GM10248 (cell line): Measurements from ENCODE around the gene DIP2C.

Experiments
- CTCF ChIA-PET: fragments of 300-600 bp; sonication (Branson Sonifier 250); formaldehyde crosslinking; extraction: SDS; loops from one replicate; lab custom pipeline; 2021; ENCODE audit warnings: antibody characterized with exemption; lab: Yijun Ruan, JAX
- POLR2A ChIA-PET: fragments of 350-650 bp; sonication (Branson Sonifier 250); formaldehyde crosslinking; extraction: SDS; loops from one replicate; lab custom pipeline; 2020; ENCODE audit warnings: antibody characterized with exemption; lab: Yijun Ruan, JAX
- DNase-seq: peaks from one replicate; pipeline ENCODE4 v3.0.0; 2012; ENCODE audit errors: extremely low spot score
- TF ChIP-seq, protein P1 (sequence below): IDR thresholded peaks from 2 replicates; pipeline ENCODE4 v1.5.1; 2012; ENCODE audit warnings: mild to moderate bottlenecking, low read depth; ENCODE audit errors: extremely low read depth, missing control alignments, control extremely low read depth

The DIP2C gene

DNA sequence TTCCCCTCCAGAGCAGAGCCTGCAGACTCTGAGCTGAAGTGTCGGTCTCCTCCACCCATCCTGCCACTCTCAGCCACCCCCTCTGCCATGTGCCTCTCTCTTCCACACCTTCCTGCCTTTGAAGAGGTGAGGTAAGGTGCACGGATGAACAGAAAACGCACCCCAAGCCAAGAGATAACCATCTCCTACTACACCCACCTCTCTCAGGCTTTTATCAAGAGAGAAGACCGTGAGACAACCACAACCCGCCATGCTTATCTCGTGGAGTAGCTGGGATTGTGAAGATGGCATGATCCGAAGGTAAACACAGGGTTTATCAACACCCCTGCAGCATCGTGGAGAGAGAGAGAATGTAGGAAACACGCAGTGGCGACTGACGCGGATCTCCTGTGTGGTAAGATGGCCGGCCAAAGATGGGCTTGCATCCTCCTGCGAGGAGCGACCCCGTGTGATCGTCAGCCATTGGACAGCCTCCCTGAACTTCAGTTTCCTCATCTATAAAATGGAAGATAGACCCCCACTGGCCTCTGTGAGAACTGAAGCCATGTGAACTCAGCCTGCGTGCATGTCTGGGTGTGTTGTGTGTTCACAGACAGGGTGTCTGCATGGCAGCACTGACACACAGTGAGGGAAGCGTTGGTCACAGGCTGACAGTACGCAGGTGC lies 219.0 kb downstream of the DIP2C start:
- TF ChIP-seq, protein P1, sequence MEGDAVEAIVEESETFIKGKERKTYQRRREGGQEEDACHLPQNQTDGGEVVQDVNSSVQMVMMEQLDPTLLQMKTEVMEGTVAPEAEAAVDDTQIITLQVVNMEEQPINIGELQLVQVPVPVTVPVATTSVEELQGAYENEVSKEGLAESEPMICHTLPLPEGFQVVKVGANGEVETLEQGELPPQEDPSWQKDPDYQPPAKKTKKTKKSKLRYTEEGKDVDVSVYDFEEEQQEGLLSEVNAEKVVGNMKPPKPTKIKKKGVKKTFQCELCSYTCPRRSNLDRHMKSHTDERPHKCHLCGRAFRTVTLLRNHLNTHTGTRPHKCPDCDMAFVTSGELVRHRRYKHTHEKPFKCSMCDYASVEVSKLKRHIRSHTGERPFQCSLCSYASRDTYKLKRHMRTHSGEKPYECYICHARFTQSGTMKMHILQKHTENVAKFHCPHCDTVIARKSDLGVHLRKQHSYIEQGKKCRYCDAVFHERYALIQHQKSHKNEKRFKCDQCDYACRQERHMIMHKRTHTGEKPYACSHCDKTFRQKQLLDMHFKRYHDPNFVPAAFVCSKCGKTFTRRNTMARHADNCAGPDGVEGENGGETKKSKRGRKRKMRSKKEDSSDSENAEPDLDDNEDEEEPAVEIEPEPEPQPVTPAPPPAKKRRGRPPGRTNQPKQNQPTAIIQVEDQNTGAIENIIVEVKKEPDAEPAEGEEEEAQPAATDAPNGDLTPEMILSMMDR: no peak
- CTCF ChIA-PET: no interaction called here
- DNase-seq: no peak
- POLR2A ChIA-PET: no interaction called here

- ChIA-PET POLR2A (no interaction called here), CTCF (no interaction called here)
- DNase-seq: no peak
These were observed 219.5 kb downstream of the DIP2C start for GRCh38 chr10:469947-470338.

GRCh38 chr10:459743-460142 lies 229.7 kb downstream of the DIP2C start:
- TF ChIP-seq, protein P1: no peak
- CTCF ChIA-PET: interaction anchor here (1.3 kb wide), 1 partner anchor 9 kb away, joined by 3 read pairs; no protein-coding TSS in a partner anchor
- DNase-seq: no peak
- POLR2A ChIA-PET: no interaction called here

More at GRCh38 chr10:469947-470338, 219.5 kb downstream of the DIP2C start:
- TF ChIP-seq, protein P1: no peak

DNA sequence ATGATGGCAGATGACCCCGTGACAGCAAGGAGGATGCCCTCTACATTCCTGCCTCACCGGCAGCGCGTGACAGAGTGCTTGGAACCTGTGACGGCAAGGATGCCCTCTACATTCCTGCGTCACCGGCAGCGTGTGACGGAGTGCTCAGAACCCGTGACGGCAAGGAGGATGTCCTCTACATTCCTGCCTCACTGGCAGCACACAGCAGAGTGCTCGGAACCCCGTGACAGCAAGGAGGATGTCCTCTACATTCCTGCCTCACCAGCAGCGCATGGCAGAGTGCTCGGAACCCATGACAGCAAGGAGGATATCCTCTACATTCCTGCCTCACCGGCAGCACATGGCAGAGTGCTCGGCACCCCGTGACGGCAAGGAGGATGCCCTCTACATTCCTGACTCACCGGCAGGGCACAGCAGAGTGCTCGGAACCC lies 231.0 kb downstream of the DIP2C start:
- TF ChIP-seq, protein P1: no peak
- no peak for DNase-seq

GRCh38 chr10:456486-456885 lies 233.0 kb downstream of the DIP2C start:
- CTCF ChIA-PET: no interaction called here

More for the DNA sequence above, 231.0 kb downstream of the DIP2C start:
- CTCF ChIA-PET: no interaction called here
- POLR2A ChIA-PET: no interaction called here

DNA sequence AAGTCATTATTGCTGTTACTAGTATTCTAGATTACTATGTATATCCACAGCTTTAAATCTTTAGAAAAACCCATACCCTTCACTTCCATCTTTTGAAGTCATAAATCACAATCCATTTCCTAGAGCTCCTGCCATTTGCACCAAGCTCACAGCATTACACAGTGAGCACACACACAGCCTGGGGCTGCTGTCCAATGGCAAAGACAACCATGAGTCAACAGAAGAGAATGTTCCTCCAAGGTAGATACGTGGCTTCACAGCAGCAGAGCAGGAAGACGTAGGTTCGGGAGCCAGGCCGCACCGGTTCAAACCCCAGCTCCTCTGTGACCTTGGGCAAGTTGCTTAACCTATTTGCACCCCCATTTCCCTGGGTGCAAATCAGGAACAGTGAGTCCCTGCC lies 234.6 kb downstream of the DIP2C start:
- CTCF ChIA-PET: no interaction called here
- POLR2A ChIA-PET: no interaction called here
- no peak for DNase-seq
- TF ChIP-seq, protein P1: no peak

More at GRCh38 chr10:456486-456885, 233.0 kb downstream of the DIP2C start:
- no peak for DNase-seq
- POLR2A ChIA-PET: no interaction called here
- TF ChIP-seq, protein P1: no peak
